CD4-positive, alpha-beta T cell treated with Interleukin-12 subunit alpha and Interleukin-12 subunit beta, for 1 hour (primary cell): Measurements from ENCODE around the gene MASP2.
"Not testable (repeated sequence)": the region's sequence is repeated elsewhere in the genome, so short reads cannot be mapped to it uniquely, and the experiment has no call there.

Source experiments
- DNase-seq: peaks from one replicate; pipeline ENCODE4 v3.0.0-alpha.2; 2020

Gene MASP2

GRCh38 chr1:11046625-11047365 lies at the start of gene MASP2:
TSS of gene MASP2 (minus strand) at chr1:11047239. CDS start at chr1:11047207, 32 bp downstream.
- no peak for DNase-seq

GRCh38 chr1:11083784-11084183 lies 36.7 kb upstream of the MASP2 start:
- not testable (repeated sequence) for DNase-seq

GRCh38 chr1:11080931-11081330 lies 33.9 kb upstream of the MASP2 start:
- no peak for DNase-seq

GRCh38 chr1:11078631-11079030 lies 31.6 kb upstream of the MASP2 start:
- no peak for DNase-seq

GRCh38 chr1:11073398-11073797 lies 26.4 kb upstream of the MASP2 start:
- not testable (repeated sequence) for DNase-seq

GRCh38 chr1:11072216-11072917 lies 25.3 kb upstream of the MASP2 start:
- DNase-seq, result no peak

- no peak for DNase-seq
These were observed 24.6 kb upstream of the MASP2 start for GRCh38 chr1:11071463-11072215.

- no peak for DNase-seq
These were observed 23.8 kb upstream of the MASP2 start for GRCh38 chr1:11070876-11071275.

GRCh38 chr1:11068600-11069473 lies 21.8 kb upstream of the MASP2 start:
- DNase-seq, result no peak

- DNase-seq, result no peak
These were observed 20.9 kb upstream of the MASP2 start for GRCh38 chr1:11067716-11068599.

GRCh38 chr1:11065796-11066195 lies 18.8 kb upstream of the MASP2 start:
- DNase-seq, result no peak

- DNase-seq, result no peak
These were observed 17.9 kb upstream of the MASP2 start for GRCh38 chr1:11064942-11065341.

GRCh38 chr1:11063937-11064537 lies 17.0 kb upstream of the MASP2 start:
- not testable (repeated sequence) for DNase-seq

GRCh38 chr1:11062965-11063401 lies 15.9 kb upstream of the MASP2 start:
- DNase-seq, result peak; percentile 19

GRCh38 chr1:11061652-11062365 lies 14.8 kb upstream of the MASP2 start:
- DNase-seq, result no peak

- peak; percentile 92 for DNase-seq
These were observed 13.2 kb upstream of the MASP2 start, which contains the start of gene SRM for GRCh38 chr1:11059968-11060830. TSS of gene SRM (minus strand) at chr1:11060018. CDS start at chr1:11059943, 75 bp downstream.

GRCh38 chr1:11059155-11059967 lies 12.3 kb upstream of the MASP2 start:
- no peak for DNase-seq

- DNase-seq, result no peak
These were observed 11.6 kb upstream of the MASP2 start for GRCh38 chr1:11058595-11059154.
